HG03045 (cell line): Measurements from ENCODE around the gene RPL10.
"Not testable (repeated sequence)": the region's sequence is repeated elsewhere in the genome, so short reads cannot be mapped to it uniquely, and the experiment has no call there.

Experiments used
- ATAC-seq: cut with Tn5 transposase; IDR thresholded peaks from one replicate; pipeline ENCODE4 v1.9.1; 2021; ENCODE audit warnings: mild to moderate bottlenecking, moderate library complexity; ENCODE audit not compliant: unreplicated experiment

RPL10 gene

DNA sequence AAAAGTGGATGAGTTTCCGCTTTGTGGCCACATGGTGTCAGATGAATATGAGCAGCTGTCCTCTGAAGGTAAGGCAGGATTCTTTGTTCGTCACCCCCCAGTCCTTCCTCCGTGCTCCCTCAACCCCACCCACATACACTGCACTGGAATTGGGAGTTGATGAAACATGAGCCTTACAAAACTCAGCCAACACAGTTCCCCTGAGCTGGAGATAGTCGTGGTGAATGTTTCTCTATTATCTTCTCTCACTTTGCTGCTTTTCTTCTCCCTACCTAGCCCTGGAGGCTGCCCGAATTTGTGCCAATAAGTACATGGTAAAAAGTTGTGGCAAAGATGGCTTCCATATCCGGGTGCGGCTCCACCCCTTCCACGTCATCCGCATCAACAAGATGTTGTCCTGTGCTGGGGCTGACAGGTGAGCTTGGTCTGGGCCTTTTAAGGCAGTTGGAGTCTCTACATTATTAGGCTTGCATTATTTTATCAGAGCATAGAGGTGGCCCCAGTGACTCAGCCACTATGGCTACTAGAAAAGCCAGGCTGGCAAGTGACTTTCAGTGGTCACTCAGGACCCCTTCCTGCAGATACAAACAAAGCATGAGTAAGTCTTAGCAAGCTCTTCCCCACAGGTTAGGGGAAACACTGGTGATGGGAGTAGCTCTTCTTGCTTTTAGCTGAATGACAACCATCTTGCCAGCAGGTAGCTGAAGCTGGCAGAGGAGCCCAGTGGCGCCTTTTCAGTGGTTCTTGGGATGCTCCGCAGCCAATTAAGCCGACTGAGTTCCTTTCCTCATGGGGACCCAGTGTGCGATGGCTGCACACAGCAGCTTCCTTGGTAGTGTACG, 1.6 kb downstream of the RPL10 start:
- ATAC-seq: no peak

DNA sequence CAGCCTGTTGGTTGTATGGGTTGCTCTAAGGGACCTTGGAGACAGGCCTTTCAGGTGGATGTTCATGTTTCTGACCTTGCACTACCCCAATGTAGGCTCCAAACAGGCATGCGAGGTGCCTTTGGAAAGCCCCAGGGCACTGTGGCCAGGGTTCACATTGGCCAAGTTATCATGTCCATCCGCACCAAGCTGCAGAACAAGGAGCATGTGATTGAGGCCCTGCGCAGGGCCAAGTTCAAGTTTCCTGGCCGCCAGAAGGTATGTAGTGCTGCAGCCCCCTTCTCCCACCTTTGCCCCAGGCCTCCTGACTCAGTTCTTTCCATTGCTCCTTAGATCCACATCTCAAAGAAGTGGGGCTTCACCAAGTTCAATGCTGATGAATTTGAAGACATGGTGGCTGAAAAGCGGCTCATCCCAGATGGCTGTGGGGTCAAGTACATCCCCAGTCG, 2.2 kb downstream of the RPL10 start:
- not testable (repeated sequence) for ATAC-seq

DNA sequence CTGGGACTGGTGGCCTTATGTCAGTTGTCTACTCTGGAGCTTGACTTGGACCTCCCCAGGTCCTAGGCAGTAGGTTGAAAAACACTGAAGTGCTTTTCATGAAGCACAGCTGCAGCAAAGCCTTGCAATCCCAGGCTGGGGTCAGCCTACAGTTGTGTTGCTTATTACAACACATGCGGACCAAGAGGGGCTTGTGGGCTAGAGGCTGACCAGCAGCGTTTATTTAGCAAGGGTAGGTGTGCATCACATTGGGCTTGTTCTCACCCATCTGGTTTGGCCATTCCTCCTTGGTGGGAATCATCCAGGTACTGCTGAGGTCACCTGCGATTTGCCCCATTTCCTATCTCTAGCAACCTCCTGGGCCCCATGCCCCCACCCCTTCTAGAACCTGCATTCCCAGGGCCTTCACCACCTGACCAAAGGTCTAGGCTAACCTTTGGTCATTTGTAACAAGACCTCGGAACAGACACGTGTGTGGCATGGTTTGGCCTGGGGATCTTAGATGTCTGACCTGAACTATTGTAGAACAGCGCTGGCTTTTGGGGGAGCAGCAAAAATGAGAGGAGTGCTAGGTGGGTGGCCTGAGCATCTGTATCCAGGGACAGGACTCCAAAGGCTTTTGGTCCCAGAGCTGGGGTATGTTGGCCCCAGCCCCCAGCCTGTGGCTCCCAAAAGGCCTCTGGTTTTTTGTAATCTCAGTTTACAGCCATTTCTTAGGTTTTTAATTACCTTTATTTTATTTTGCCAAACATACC, 3.0 kb downstream of the RPL10 start:
- no peak for ATAC-seq

DNA sequence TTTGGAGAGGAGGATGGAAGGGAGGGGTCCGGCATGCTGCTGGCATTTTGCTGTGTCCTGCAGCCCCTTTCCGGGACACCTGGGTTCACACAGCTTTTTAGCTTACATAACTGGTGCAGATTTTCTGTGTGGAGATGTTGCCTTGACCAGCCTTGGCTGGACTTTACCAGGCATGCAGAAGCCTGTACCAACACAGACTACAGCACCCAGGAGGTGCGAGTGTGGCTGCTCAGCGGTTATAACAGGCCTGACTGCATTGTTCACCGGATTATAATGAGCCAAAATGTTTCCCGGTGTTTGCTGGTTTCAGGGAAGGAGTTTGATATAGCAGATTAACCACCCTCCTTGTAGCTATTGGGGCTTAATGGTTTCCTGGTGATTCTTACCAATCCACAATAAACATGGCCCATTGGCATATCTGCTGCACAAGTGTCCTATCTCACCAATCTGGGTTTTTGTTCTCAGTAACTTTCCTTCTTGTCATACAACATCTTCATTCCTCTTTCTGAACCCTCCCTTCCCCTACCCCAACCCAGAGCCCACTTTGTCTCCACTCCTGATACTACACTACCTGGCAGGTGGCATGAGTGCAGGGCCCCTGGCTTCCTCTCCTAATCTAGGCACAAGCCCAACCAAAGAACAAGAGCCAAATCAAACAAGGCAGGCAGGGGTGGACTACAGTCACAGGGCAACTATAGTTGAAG, 3.9 kb downstream of the RPL10 start:
- no peak for ATAC-seq

DNA sequence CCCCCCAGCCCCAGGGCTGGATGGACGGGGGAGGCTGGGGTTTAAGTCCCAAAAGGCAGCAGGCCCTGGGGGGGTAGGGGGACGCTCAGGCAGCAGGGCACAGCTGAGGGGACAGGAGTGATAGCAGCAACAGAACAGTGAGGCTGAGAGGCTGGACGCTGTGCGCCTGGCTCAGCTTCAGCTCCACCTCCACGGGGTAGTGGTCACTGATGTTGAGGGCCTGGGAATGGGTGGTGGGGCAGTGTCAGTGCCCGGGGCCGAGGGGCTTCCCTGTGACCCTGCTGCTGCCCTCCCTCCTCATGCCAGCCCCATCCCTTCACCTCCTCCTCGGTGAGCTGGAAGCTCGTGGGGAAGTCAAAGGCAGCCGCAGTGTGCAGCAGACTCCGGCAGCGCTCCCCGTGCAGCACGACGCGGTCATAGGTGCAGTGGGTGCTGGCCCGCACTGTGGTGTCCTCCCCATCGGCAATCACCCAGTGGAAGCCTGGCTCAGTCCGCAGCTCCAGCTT, 4.5 kb downstream of the RPL10 start:
- no peak for ATAC-seq

DNA sequence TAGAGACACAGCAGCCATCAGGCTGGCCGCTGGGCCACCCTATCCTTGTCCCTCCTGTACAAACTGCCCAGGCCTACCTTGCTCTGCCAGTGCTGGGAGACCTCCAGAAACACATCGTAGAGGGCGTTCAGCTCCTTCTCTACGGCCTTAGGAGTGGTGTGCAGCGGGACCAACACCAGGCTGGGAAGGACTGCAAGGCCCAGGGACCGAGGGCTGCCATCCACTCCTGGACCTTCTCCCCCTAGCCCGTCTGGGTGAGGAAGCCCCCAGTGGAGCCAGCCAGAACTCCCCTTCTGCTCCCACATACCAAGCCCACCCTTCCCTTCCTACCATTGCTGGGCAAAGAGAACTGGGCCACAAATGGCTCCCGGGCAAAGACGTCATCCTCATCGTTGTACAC, 5.0 kb downstream of the RPL10 start:
- ATAC-seq: no peak

DNA sequence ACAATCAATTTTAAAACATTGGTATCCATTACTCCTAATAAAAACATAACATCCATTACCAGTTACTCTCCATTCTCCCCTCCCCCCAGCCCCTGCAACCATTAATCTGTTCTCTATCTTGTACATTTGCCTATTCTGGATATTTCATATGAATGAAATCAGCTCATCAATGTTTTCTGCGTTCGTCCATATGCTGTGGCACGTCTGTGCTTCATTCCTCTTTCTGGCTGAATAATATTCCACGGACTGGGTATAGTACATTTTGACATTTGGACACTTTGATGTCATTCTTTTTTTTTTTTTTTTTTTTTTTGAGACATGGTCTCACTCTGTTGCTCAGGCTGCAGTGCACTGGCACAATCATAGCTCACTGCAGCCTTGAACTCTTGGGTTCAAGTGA, 5.7 kb downstream of the RPL10 start:
- no peak for ATAC-seq

DNA sequence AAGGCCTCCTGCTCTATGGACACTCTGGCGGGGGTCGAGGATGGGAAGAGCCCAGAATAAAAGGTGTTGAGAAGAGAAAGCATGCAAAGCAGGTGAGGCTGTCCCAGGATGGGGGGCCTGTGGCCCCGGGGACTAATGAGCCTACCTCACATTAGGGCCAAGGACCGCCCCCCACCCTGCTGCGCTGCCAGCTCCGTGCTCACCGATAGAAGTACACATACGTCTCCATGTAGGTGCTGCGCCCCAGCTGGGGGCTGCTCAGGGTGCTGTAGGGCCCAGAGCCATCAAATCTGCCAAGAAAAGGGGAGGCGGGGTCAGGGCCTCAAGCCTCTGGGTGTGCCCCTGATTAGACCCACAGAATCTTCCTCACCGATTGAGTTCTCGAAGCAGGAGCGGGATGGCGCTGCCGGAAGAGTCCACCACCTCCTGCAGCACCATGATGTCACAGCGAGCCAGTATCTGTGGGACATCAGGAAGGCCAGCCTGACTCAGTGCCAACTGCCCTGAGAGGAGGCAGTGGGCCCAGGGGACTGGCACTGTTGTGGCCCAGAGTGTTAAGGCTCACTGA, 6.5 kb downstream of the RPL10 start:
- no peak for ATAC-seq

DNA sequence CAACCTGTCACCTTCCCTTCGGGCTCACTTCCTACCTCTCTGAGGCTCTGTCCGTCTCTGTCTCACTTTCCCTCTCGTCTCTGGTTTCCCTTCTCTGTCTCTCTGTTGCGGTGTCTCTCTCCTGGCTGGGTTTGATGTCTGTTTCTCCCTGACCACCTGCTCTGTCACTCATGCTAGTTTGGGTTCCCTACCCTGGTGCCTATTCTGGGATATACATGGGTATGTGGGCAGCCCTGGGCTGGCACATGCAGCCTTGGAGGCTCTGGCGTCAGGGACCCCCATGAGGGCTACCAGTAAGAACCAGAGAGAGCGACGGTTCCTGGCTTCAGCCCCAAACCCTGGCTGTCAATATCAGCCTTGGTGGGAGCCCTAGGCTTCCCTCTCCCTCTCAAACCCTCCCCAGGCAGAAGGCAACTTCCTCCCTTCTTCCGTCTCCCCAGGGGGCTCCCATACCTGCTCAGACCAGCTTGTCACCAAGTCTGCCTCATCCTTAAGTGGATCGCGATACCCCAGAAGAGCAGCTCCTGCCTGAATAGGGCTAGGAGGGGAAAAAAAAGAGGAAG, 10.6 kb downstream of the RPL10 start:
- no peak for ATAC-seq

DNA sequence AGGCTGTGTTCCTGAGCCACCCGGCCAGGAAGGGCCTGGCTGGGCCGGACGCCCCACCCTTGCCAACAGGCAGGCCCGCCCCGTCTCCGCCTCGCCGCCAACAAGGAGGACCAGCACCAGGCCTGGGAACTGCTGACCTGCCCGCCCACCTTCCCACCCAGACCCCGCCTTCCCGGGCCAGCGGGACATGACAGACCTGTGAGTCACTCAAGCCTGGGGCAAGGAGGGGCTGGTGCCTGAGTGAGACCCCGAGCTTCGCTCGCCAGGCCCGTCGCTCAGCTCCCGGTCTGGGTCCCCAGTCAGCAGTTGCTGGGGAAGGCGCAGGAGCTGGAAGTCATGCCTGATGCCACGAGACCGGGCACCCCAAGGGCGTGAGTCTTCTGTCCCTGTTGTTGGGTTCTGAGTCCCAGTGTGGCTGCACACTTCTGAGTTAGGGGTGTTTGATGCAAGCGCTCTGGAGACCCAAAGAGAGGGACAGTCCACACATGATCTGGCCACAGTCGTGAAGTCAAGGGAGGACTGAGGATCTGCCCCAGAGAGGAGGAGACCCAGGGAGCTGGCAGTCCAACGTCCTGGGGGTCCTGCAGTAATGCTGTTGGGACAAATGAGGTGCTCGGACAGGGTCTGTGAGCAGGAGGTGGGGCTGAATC, 11.2 kb downstream of the RPL10 start, which contains the start of gene DNASE1L1:
Gene DNASE1L1 (minus strand): TSS at position 33 of the 650 bp plus-strand sequence. CDS start 3,686 bp downstream, outside the sequence.
- peak; percentile 47 for ATAC-seq

DNA sequence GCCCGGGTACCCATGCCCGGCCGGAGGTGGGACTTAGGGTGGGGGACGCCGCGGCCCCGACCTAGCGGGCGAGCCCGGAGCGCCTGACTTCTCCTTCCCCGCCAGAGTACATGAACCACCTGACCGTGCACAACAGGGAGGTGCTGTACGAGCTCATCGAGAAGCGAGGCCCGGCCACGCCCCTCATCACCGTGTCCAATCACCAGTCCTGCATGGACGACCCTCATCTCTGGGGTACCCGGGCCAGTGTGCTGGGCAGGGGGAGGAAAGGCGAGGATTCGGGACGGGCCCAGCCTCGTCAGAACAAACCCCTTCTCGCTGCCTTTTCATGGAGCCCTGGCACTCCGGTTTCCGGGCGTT, 13.8 kb downstream of the RPL10 start:
- peak; percentile 55 for ATAC-seq

DNA sequence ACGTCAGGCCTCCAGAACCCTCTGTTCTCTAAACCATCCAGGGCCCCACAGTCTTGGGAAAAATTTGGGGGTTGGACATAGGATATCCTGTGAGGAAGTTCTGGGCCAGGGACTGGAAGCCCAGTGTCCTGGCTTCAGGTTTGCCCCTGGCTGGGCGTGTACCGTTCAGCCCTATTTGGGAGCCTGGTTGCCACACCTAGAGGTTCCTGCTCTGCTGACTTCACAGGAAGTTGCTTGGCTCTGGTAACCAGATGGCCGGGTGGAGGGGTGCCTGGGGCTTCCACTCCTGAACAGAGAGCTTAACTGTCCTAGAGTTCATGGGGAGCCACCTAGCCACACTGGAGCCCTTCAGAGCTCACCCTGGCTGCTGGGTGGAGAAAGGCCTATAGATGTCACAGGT, 14.3 kb downstream of the RPL10 start:
- no peak for ATAC-seq

DNA sequence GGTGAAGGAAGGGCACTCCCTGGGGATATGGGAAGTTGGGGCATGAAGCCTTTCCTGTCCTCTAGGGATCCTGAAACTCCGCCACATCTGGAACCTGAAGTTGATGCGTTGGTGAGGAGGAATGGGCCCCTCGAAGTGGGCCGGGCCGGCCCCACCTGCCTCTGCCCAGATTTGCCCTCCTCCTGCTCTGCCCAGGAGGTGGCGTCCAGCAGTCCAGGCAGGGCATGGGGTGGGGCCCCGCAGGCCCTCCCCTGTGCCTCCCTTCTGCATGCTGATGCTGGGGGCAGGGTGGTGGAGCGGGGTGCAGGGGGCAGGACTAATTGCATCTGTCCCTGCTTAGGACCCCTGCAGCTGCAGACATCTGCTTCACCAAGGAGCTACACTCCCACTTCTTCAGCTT, 15.0 kb downstream of the RPL10 start:
- ATAC-seq: no peak

DNA sequence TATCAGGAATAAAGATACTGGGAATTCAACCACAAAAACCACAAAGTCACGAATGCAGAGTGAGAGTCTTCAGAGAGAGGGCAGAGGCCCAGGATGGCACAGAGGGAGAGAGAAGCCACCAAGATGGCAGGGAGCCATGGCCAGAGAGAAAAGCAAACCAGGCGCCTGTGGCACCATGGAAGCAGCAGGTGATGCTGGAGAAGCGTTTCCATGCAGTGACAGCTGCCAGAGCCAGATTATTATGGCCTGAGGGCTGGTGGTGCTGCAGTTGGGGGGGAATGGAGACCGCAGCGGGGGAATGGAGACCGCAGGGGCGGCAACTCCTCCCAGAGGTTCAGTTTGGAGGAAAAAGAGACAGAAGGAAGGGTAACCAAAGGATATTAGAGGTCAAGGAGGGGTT, 19.0 kb downstream of the RPL10 start:
- ATAC-seq: no peak

DNA sequence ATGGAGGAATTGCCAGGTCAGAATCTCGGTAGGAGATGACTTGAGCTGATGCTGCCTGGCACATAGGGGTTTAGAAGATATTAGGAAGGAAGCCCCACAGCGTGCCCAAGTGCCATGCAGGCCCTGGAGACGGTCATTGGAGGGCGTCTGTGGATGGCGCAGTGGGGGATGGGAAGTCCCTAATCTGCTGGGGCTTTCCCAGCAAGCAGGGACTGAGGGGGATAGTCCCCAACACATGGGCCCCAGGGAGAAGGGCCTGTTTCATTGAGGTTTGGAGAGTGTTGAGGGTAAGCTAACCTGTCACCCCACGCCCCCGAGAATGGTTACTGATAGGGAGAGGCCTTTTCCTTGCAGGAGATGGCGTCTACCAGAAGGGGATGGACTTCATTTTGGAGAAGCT, 21.0 kb downstream of the RPL10 start:
- no peak for ATAC-seq

DNA sequence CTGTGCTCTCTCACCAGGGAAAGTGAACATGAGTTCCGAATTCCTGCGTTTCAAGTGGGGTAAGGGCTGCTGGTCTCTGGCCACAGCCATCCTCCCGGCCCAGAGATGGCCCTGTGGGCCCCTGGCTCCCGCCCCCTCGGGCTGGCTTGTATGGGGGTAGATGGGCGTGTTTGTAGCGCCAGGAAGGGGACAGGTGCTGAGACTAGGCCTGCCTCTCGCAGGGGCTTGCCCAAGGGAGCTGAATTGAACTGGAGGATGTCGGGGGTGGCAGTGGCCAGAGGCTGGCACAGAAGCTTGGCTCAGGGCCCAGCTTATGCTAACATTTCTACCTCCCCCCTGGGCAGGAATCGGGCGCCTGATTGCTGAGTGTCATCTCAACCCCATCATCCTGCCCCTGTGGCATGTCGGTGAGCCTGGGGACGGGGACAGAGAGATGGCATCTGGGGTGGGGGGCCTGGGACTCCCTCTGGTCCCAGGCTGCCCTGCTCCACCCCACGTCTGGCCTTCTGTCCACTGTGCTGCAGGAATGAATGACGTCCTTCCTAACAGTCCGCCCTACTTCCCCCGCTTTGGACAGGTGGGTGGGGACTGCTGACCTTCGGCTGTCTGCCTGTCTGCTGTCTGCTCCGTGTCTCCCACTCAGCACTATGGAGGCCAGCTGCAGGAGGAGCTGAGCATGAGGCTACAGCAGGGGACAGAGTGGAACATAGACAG, 21.7 kb downstream of the RPL10 start:
- no peak for ATAC-seq

DNA sequence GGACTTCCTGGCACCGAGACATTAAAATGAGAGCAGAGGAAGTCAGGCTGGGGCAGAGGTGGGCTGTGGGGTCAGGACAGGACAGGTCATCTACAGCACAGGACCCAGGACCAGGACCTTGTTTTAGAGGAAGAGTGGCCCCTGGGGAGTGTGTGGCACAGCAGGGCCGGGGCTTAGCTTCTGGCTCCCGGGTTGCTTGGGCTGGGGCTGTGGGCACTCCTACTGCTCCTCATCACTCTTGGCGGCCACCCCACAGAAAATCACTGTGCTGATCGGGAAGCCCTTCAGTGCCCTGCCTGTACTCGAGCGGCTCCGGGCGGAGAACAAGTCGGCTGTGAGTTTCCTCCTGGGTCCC, 22.2 kb downstream of the RPL10 start:
- ATAC-seq: no peak

DNA sequence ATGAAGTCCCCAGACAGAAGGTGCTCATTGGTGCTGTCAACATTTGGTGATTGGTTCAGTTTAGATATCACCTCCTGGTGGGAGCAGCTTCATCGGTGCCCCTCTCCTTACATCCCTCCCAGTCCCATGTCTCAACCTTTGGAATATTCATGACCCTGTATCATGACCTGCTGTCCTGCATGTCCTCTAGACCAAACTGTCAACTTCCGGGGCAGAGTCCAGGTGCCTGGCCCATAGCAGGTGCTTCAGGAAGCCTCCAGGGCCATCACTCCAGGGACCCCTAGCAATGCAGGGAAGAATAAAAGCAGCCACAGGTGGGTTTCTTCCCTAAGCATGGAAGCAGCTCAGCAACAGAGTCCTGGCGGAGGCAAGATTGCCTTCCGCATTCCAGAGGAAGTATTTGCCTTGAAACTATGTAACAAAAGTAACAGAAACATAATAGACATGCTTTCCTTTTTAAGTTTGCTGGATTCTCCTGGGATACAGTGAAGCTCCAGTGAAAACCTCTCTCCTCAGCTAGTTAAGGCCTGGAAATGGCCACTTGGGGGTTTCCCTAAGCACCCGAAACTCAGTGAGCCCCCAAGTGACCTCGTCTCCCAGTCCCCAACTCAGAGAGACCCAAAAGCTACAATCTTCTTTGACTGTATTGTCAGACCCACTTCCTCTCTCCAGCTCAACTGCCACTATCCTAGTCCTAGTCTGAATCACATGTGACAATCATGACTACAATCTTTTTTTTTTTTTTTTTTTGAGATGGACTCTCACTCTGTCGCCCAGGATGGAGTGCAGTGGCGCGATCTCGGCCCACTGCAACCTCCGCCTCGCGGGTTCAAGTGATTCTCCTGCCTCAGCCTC, 29.0 kb downstream of the RPL10 start:
- ATAC-seq: no peak
